OCI-LY1 (cell line): ENCODE measurements around the gene DMRT1.
A peak's percentile ranks its signal among the peaks of the same experiment; 100 is the strongest.

Experiments
- H2AFZ ChIP-seq: fragments of 200-600 bp; sonication (generic), shearing (Covaris generic); 2 replicates; pipeline ENCODE4 v1.6.0; 2014; ENCODE audit warnings: antibody characterized with exemption, mild to moderate bottlenecking, low read length
- H3F3A ChIP-seq: fragments of 200-600 bp; sonication (generic), shearing (Covaris generic); 2 replicates; pipeline ENCODE4 v1.6.0; 2014; ENCODE audit warnings: mild to moderate bottlenecking, antibody characterized with exemption, low read length, moderate library complexity; ENCODE audit not compliant: insufficient read depth
- H3K27ac ChIP-seq: fragments of 200-600 bp; sonication (generic); 2 replicates; pipeline ENCODE4 v1.5.1; 2014; ENCODE audit warnings: low read length, mixed run types, mild to moderate bottlenecking, low read depth; ENCODE audit not compliant: poor library complexity, severe bottlenecking
- H3K27me3 ChIP-seq: fragments of 200-600 bp; sonication (generic); 2 replicates; pipeline ENCODE4 v1.6.0; 2014; ENCODE audit warnings: antibody characterized with exemption, mild to moderate bottlenecking, low read length, moderate library complexity; ENCODE audit not compliant: insufficient read depth
- H3K36me3 ChIP-seq: fragments of 200-600 bp; sonication (generic); 2 replicates; pipeline ENCODE4 v1.6.1; 2014; ENCODE audit warnings: mild to moderate bottlenecking, antibody characterized with exemption, low read length, moderate library complexity, mixed read lengths; ENCODE audit not compliant: insufficient read depth
- H3K4me1 ChIP-seq: fragments of 200-600 bp; sonication (generic); 2 replicates; pipeline ENCODE4 v1.5.1; 2014; ENCODE audit warnings: mild to moderate bottlenecking, low read length, moderate library complexity; ENCODE audit not compliant: insufficient read depth, severe bottlenecking
- H3K4me2 ChIP-seq: fragments of 200-600 bp; sonication (generic), shearing (Covaris generic); 2 replicates; pipeline ENCODE4 v1.6.1; 2014; ENCODE audit warnings: low read length
- H3K4me3 ChIP-seq: fragments of 200-600 bp; sonication (generic); 2 replicates; pipeline ENCODE4 v1.5.1; 2014; ENCODE audit warnings: low read length, low read depth, mild to moderate bottlenecking, mixed read lengths; ENCODE audit not compliant: poor library complexity, severe bottlenecking
- H3K79me2 ChIP-seq: fragments of 200-600 bp; shearing (Covaris generic); 2 replicates; pipeline ENCODE4 v1.6.1; 2016; ENCODE audit warnings: mixed run types, low read length, mixed read lengths; ENCODE audit not compliant: insufficient read depth
- H3K9ac ChIP-seq: fragments of 200-600 bp; sonication (generic), shearing (Covaris generic); 2 replicates; pipeline ENCODE4 v1.6.1; 2014; ENCODE audit warnings: mild to moderate bottlenecking, low read length, mixed read lengths
- H3K9me2 ChIP-seq: fragments of 200-600 bp; sonication (generic), shearing (Covaris generic); 2 replicates; pipeline ENCODE4 v1.6.1; 2014; ENCODE audit warnings: low read depth, mild to moderate bottlenecking, low read length, mixed read lengths
- H3K9me3 ChIP-seq: fragments of 200-600 bp; shearing (Covaris generic); 2 replicates; pipeline ENCODE4 v1.6.1; 2014; ENCODE audit warnings: low read length, mixed read lengths
- H4K20me1 ChIP-seq: fragments of 200-600 bp; sonication (generic), shearing (Covaris generic); 2 replicates; pipeline ENCODE4 v1.6.0; 2016; ENCODE audit warnings: mild to moderate bottlenecking, low read length; ENCODE audit not compliant: insufficient read depth
- CTCF ChIP-seq: fragments of 200-600 bp; sonication (generic), shearing (Covaris generic); IDR thresholded peaks from 2 replicates; pipeline ENCODE4 v1.5.1; 2017; ENCODE audit warnings: mild to moderate bottlenecking, antibody characterized with exemption, low read length, moderate library complexity, mixed read lengths
- EZH2 ChIP-seq: fragments of 200-600 bp; sonication (generic), shearing (Covaris generic); IDR thresholded peaks from 2 replicates; pipeline ENCODE4 v1.8.0; 2017; ENCODE audit warnings: borderline replicate concordance, mixed run types, mild to moderate bottlenecking, antibody characterized with exemption, low read length, moderate library complexity, mixed read lengths

DMRT1 gene

GRCh38 chr9:841371-842209 lies at the start of gene DMRT1:
TSS of gene DMRT1 (plus strand) at chr9:841697. CDS start at chr9:841839, 142 bp downstream.
- no peaks in the 10 kb centered on the region for H3K27me3 ChIP-seq
- no peak for TF ChIP-seq CTCF
- no peak for TF ChIP-seq EZH2
- peak within 1 kb of the TSS; percentile 19 for H3K4me3 ChIP-seq
- no peaks in the 10 kb centered on the region for H4K20me1 ChIP-seq
- H3K79me2 ChIP-seq, result no peaks in the 10 kb centered on the region
- no peak within 1 kb of the TSS for H2AFZ ChIP-seq
- no peaks in the 10 kb centered on the region for H3K9me2 ChIP-seq
- H3K4me2 ChIP-seq, result peak within 1 kb of the TSS; percentile 14; the same call in 1 of the 2 replicates
- no peaks in the 10 kb centered on the region for H3F3A ChIP-seq
- no peaks in the 10 kb centered on the region for H3K36me3 ChIP-seq
- no peak within 1 kb of the TSS for H3K27ac ChIP-seq
- H3K4me1 ChIP-seq, result peaks cover 13% of the 10 kb centered on the region
- H3K9ac ChIP-seq, result no peak within 1 kb of the TSS
- H3K9me3 ChIP-seq, result no peaks in the 10 kb centered on the region

DNA sequence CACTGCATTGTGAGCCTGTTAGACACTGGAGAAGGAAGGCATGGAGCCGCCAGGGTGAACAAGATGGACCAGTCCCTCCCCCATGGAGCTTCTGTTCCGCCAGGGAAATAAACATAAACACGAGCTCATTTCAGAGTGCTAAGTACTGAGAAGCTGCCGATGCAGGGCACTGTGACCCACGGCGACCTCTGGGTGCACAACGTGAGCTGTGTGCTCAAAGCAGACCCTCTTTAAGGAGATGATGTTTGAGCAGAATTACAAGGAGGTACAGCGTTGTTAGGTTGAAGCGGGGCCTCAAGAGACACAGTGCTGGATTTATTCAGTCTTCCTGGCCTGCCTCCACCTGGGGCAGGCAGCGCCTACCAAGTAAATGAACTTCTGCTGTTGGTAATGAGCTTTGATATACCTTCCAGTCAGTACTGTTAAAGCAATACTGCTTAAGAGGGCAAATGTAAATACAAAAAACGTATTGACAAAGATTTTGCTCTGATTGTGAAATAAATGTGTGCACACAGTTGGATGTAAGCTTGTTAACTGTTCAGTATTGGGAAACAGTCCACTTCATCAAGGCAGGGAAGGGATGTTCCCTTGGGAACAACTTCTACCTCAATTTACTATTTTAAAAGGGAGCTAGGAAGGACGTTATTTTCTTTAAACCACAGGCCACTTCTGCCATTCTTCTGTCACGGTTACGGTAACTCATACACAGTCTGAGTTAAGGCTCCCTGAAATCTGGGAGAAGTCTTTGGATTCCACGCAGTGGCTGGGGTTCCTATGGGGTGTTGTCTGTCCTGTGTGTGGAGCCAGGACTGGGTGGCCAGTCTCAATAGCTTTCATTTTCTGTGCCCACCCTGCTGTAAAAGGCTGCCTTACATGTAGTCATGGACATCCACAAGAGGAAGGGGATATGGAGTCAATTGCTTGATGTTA lies 48.9 kb upstream of the DMRT1 start:
- Histone ChIP-seq H4K20me1 (no peaks in the 10 kb centered on the region), H3K4me2 (no peak overlapping the region), H3K9me2 (no peaks in the 10 kb centered on the region), H3K79me2 (no peaks in the 10 kb centered on the region), H3K9me3 (no peaks in the 10 kb centered on the region), H3K27ac (no peak overlapping the region), H3K36me3 (no peaks in the 10 kb centered on the region), H3K27me3 (no peaks in the 10 kb centered on the region), H3K9ac (no peak overlapping the region), H2AFZ (no peak overlapping the region), H3K4me3 (no peak overlapping the region), H3K4me1 (no peaks in the 10 kb centered on the region), H3F3A (no peaks in the 10 kb centered on the region)
- TF ChIP-seq EZH2, result no peak
- no peak for TF ChIP-seq CTCF

DNA sequence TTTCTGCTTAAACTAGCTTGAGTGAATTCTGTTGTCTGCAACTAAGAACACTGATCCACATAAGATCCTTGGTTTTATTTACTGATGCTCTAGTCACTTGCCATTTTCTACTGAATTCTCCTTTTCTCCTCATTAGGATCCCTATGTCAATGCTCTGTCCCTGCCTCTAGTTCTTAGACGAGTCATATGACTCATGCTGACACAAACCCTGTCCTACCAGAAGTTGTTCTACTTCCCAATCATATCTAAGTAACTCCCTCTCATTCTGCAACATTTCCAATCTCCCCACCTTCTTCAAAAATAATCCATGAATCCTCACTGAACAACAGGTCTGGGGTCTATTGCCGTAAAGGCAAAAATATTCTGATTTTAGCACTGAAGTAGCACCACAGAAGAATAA lies 47.1 kb upstream of the DMRT1 start:
- Histone ChIP-seq H3K9me3 (no peaks in the 10 kb centered on the region), H4K20me1 (no peaks in the 10 kb centered on the region), H3K4me1 (no peaks in the 10 kb centered on the region), H2AFZ (no peak overlapping the region), H3K36me3 (no peaks in the 10 kb centered on the region), H3K9ac (no peak overlapping the region), H3F3A (no peaks in the 10 kb centered on the region), H3K27me3 (no peaks in the 10 kb centered on the region), H3K27ac (no peak overlapping the region), H3K79me2 (no peaks in the 10 kb centered on the region), H3K4me2 (no peak overlapping the region), H3K9me2 (no peaks in the 10 kb centered on the region), H3K4me3 (no peak overlapping the region)
- TF ChIP-seq EZH2 (no peak), CTCF (no peak)
